Hindlimb muscle (tissue), 1 donor: ENCODE measurements around the gene PDZD2. TPM values are rescaled to one million over a fixed set of nuclear protein-coding genes. Genes with fewer than 3 reads are reported as not detected.
"Not testable (repeated sequence)": the region's sequence is repeated elsewhere in the genome, so short reads cannot be mapped to it uniquely, and the experiment has no call there.

ENCODE experiments used
- DNase-seq: peaks from one replicate; pipeline ENCODE4 v3.0.0-alpha.2; 2013
- polyA plus RNA-seq: library from polyadenylated mRNA; unstranded; fragments of 120-200 nt; gene quantifications from one replicate; pipeline ENCODE4 v1.2.1, GENCODE V29; 2013; ENCODE audit not compliant: insufficient read length

Gene PDZD2
- polyA plus RNA-seq, 1 donor = 6.1 TPM

DNA sequence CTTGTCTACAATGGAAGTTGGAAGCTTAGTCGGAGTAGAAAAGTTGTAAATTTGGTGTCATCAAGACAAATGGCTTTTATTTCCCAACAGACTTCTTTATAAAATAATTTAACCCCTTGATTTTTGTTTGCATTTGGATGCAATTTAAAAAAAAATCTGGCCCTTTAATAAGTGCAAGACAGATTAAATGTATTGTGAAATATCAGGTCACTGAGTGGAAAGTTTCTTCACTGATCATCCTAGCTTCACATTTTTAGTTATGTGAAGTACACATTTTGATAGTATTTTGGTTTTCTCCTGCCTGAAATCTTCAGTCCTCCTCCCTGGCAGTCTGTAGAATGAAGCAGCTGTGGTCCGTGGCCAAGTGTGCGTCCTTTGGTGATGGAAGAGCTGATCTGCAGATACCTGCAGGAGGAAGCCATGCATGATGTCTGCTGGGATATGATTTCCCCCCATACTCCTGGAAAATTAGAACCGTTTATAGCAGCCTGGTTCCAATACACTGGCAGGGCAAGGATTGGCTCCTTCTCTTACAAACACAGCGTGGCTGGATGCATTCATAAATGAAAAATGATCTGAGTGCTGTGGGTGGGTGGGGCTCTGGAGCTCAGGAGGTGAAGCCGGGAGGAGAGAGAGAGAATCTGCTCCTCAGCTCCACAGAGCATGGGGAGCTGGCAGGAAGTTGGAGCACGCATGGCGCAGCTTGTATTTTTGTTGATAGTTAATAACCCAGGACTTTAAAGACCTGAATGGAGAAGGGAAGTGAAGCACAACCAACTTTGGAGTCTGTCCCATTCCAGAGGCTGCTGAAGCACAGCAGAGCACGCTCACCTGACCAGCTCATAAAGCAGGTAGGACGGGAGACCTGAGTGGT lies 296.8 kb downstream of the PDZD2 start:
- DNase-seq = no peak

GRCh38 chr5:31936683-31937082 lies 297.8 kb downstream of the PDZD2 start:
- DNase-seq = peak; percentile 75

DNA sequence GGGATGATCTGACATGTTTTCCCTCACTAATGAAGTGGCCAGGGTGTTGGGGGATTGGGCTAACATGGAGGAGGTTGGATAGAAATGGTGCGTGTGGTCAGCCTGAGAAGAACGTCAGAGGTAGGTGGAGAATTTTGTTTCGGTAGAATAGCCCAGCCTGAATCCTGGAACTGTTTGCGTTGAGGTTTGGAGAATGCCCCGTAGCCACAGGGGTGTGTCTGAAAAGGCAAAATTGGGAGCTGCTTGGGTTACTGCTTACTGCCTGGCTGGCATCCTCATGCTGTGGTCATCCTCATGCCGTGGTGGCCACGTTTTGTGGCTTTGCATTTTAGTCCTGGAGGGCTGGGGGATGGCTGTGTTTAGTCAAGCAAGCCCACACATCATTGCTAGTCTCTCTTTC lies 298.3 kb downstream of the PDZD2 start:
- DNase-seq = no peak

- no peak for DNase-seq
Observed at GRCh38 chr5:31937703-31938102, 298.8 kb downstream of the PDZD2 start.

DNA sequence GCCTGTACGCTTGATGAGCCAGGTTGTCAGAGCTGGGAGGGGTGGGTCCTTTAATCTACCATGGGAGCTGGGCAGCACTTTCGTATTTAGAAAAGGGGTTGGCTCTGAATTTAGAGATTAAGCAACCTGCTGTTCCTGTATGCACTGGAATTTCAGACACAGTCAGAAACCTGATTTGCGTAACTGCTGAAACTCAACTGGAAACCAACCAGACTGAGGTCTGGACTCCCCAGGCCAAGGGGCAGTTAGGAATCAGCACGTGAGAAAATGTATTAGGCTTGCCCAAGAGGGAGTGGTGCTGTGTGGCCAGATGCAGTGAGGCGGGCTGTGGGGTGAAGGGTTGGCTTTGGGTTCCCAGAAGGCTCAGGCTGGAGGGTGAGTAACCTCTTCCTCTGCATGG lies 300.2 kb downstream of the PDZD2 start:
- no peak for DNase-seq

DNA sequence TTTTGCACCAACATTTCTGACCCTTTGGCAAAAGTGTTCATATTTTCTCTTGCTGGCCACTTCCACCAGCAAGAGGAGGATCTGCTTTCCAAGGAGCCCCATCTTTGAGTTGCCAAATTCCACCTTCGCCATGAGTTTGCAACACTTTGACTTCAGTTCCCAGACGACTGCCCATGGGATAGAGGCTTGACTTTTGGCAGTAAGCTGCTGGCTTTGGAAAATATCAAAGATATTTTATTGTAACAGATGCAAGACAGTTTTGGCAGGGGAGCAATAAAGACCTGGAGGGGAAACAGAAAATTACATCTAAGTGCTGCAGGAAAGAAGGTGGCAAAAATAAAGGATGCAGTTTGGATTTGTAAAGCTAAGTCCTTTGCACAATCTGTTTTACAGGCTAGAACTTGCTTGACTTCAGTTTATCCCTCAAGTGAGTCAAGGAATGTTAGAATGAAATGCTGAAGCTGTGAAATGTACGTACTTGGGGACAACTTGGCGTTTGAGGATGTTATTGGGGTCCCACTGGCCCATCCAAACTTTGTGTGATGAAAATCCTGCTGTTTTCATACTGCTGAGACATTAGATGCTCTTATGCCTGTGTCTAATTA lies 302.3 kb downstream of the PDZD2 start:
- no peak for DNase-seq

GRCh38 chr5:31942546-31942945 lies 303.6 kb downstream of the PDZD2 start:
- DNase-seq = no peak

DNA sequence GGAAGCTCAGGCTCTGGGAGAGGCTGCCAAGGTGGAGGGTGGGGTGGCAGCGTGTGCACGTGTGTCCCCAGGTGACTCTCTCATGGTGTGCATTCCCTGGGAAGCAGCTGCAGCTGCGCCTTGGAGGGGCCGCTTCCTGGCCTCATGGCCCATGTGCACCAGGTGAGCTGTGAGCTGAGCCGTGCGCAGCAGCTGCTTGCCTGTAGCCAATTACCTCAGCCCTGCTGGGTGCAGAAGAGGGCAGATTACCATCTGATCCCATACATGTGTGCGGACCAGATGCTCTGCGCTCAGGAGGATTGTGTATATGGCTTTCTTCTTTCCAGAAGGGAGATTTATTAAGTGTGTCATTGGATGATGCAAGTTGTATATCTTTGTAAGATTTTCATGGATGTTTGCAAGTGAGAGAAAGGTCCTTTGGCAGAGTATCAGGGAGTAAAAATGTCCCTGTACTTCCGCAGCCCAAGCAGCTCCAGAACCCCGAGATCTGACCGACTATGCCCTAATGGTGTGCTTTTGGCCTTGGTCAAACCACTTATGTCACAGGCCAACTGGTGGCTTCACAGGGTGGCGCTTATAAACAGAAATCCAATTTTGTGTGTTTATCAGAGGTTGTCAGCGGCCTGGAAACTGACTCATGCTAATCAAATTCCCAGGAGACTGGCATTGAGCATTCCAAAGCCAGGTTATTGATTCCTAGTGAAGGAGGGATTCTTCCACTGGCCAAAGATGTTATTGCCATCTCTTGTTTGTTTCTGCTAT lies 305.9 kb downstream of the PDZD2 start:
- DNase-seq = no peak

- DNase-seq = no peak
Observed at GRCh38 chr5:31948006-31948405, 309.1 kb downstream of the PDZD2 start.

DNA sequence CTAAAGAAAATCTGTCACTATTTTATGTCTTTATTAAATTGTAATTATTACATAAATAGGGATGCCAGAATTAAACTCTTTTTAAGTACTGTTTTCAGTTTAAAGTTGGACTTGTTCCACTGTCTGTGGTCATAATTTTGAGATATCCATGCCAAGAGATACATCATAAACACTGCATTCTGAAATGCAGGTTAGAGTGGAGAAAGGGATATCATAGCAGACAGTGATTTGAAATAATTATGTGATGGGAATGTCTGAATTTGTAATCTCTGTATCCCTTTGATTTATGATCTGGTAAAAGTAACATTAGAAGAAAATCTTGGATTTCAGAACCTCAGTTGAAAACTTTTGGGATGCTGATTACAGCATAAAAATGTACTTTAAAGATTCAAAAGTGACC lies 313.1 kb downstream of the PDZD2 start:
- DNase-seq = no peak

DNA sequence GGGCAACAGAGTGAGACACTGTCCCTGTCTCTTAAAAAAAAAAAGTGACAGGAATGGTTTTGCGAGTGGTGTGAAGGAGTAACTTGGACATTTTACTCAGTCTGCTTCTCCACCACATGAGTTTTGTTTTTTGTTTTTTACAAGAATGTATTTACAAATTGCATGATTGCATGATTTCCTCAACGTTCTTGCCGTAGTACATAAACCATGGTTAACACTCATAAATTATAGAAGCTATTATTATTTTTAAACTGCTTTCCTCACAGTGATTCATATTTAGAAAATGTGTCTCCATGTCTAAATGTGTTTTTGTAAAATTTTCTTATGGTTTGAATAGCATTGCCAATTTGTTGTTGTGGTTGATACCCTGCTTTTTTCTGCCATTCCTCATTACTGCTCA lies 315.2 kb downstream of the PDZD2 start:
- DNase-seq = no peak

DNA sequence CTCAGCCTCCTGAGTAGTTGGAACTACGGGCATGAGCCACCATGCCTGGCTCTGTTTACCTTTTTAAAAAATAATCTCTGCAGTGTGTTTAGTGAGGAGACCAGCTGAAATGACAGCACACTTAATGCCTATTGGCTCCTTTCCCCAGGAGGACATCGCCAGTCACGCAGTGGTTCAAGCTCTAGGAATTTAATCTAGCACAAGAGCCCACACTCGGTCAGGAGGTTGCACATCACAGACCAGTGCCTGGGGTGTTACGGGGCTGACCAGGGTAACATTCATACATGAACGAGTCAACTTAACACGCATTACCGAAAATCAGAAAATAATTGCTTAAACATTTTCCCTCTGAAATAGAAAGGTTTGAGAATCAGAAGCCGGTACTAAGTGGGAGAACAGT lies 318.2 kb downstream of the PDZD2 start:
- DNase-seq = no peak

GRCh38 chr5:31962351-31962751 lies 323.4 kb downstream of the PDZD2 start:
- no peak for DNase-seq

DNA sequence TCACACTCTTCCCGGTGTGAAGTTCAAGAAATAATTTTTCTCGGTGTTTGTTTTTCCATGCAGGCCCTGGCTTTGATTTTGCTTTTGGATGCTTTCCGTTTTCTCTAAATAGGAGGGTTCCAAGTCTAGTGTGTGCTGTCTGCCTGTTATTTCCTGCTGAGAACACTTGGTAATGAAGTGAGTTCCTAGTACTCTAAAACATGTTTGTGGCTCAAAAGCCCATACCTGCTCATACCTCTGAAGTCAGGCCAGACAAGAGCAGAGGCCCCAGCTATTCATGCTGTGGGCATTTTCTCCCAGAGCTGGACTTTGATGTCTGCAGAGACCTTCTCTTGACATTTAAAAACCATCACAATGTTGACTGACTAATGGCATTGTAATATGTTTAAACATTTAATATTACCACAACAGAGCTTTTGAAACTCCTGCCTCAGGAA lies 324.0 kb downstream of the PDZD2 start:
- DNase-seq = peak; percentile 49

DNA sequence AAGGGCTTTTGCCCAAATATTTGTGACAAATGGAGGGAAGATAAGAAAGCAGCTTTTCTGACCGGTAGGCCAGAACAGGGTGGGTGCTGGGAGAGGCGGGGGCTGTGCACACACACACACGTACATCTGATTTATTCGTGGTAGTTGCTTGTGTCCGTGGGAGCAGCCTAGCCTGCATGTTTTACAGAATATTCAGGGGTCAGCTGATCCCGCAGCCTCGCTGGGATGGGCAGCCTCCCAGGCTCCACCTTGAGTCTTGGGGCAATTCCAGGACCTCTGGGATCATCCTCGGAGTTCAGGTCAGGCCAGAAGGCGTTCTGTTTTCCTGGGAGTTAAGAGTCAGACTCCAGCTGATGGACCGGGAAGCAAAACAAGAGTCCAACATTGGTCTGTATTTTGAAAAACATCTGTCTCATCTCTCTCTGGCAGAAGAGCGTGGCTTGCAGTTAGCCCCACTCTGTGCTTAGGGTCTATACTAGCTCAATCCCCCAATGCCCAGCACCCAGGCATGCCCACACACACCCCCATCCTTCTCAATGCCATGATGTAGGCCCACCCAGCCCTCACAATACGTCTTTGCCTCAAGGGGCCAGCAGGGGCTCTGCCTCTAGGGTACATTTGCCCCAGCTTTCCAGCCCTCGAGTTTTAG lies 324.6 kb downstream of the PDZD2 start:
- DNase-seq = no peak

GRCh38 chr5:31964007-31964360 lies 325.1 kb downstream of the PDZD2 start:
- DNase-seq = no peak

GRCh38 chr5:31965227-31965626 lies 326.3 kb downstream of the PDZD2 start:
- DNase-seq = no peak

DNA sequence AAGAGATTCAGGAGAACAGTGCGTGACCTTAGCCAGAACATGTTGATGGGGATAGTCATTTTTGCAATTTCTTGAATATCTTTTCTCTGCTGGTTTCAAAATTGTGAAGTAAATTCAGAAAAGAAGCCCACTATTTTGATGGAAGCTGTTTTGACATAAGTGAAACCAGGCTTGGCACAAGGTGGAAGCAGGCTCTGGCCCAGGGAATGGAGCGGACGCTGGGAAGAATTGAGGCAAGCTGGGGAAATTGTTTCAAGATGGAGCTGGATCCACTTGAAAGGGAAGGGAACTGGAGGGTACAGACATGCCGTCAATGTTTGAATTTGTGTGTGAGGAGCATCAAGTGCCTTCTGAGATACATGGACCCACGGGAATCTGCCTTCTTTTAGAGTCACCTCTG lies 328.0 kb downstream of the PDZD2 start:
- DNase-seq = no peak

DNA sequence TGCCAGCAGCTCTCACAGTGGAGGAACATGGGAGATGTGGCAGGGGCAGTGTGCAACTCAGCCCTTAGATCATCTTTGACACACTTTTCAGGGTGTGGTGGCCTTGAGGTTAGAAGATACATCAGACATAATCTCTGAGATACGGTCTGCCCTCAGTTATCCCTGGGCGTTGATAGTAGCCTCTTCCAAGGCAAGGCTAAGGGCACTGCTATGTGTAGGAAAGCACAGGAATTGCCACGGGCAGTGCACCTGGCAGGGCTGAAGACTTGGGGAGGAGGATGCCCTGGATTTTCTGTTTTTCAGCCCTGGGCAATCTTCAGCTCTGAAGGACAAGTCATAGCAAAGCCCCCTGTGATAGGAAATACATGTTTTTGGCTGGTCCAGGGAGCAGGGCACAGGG lies 328.5 kb downstream of the PDZD2 start:
- no peak for DNase-seq

GRCh38 chr5:31972558-31972957 lies 333.6 kb downstream of the PDZD2 start:
- no peak for DNase-seq

DNA sequence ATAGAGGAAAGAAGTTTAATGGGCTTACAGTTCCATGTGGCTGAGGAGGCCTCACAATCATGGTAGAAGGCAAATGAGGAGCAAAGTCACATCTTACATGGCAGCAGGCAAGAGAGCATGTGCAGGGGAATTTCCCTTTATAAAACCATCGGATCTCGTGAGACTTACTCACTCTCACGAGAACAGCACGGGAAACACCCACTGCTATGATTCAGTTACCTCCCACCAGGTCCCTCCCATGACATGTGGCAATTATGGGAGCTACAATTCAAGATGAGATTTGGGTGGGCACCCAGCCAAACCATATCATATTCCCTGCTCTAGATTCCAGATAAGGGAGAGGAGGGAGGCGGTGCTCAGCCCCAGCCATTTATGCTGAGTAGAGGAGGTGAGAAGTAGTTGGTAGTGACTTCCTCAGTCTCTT lies 336.3 kb downstream of the PDZD2 start:
- not testable (repeated sequence) for DNase-seq

GRCh38 chr5:31976169-31976568 lies 337.2 kb downstream of the PDZD2 start:
- no peak for DNase-seq

DNA sequence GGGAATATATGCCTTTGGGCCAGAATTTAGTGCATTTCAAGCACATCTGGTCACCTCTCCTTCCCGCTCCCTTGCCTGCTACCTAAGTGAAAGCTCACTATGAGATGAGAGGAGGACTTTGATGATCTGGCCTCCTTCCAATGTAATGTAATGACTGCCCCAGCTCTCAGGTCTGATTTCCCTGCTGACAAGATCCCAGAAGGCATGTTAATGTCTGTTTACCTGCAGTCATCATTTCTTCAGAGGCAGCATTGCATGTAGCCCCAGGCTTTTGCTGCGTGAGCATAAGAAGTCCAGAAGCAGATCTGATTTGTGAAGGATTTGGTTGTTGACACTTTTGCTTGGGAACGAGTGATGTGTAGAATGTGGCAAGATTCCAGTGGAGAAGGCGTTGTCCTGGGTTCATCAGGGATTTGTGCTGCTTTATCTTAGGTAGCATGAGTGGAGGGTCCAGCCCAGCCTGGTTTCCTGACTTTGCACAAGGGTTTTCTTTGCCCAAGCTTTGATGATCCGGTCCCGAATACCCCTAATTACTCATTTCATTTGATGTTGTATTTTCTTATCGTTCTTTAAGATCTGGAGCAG lies 342.5 kb downstream of the PDZD2 start:
- no peak for DNase-seq
